Chondrocyte (in vitro differentiated cells): ENCODE measurements around the gene TUBB4B. TPM values are rescaled to one million over a fixed set of nuclear protein-coding genes. Genes with fewer than 3 reads are reported as not detected.

Experiments used
- DNase-seq: peaks from one replicate; pipeline ENCODE4 v3.0.0; 2021; ENCODE audit warnings: mixed read lengths, low spot score
- H3K27ac Mint-ChIP-seq: one replicate; pipeline ENCODE4 v1.8.0; 2021; ENCODE audit warnings: mild to moderate bottlenecking, moderate library complexity, mixed read lengths; ENCODE audit not compliant: unreplicated experiment
- H3K27me3 Mint-ChIP-seq: 2 replicates; pipeline ENCODE4 v1.8.0; 2021; ENCODE audit warnings: low read depth, mixed read lengths
- H3K36me3 Mint-ChIP-seq: 2 replicates; pipeline ENCODE4 v1.8.0; 2021; ENCODE audit warnings: low read depth, mixed read lengths
- H3K4me1 Mint-ChIP-seq: 2 replicates; pipeline ENCODE4 v1.8.0; 2021; ENCODE audit warnings: low read depth, mild to moderate bottlenecking, mixed read lengths
- H3K4me3 Mint-ChIP-seq: one replicate; pipeline ENCODE4 v1.8.0; 2021; ENCODE audit warnings: mild to moderate bottlenecking, moderate library complexity, mixed read lengths; ENCODE audit not compliant: unreplicated experiment
- H3K9me3 Mint-ChIP-seq: 2 replicates; pipeline ENCODE4 v1.8.0; 2021; ENCODE audit warnings: low read depth, mixed read lengths
- CTCF ChIP-seq: fragments of 200-600 bp; sonication (generic); IDR thresholded peaks from 2 replicates; pipeline ENCODE4 v1.5.0; 2021; ENCODE audit warnings: antibody characterized with exemption, mild to moderate bottlenecking, moderate library complexity
- total RNA-seq: library from RNA; stranded (reverse); gene quantifications from 3 replicates; pipeline ENCODE4 v1.2.1, GENCODE V29; 2021

Gene TUBB4B
- total RNA-seq, 1 donor from 2014 or later: 117 TPM

DNA sequence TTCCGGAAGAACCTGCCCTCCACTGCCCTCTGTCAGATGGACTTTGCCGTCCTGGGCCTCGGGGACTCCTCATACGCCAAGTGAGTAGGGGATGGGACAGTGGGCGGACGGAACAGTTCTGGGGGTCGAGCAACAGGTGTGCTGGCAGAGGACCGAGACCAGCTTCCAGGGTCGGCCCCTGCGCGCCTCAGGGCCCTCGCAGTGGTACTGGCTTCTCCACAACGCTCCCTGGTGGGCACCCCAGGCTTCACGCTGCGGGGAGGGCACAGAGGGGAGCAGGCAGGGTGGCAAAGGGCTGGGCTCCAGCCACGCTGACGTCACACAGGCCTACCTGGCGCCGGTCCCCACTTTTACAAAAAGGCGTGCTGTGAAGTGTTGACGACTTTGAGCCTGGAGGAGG lies 28.6 kb upstream of the TUBB4B start:
- no peak for DNase-seq
- Mint-ChIP-seq H3K4me3 (no peak overlapping the region), H3K27ac (no peak overlapping the region), H3K36me3 (peaks cover 5% of the 10 kb centered on the region), H3K4me1 (peaks cover 2% of the 10 kb centered on the region), H3K27me3 (no peaks in the 10 kb centered on the region), H3K9me3 (no peaks in the 10 kb centered on the region)
- peak; percentile 11 for TF ChIP-seq CTCF

GRCh38 chr9:137213160-137214060 lies 27.7 kb upstream of the TUBB4B start:
- peaks cover 4% of the 10 kb centered on the region for H3K36me3 Mint-ChIP-seq
- no peak overlapping the region for H3K4me3 Mint-ChIP-seq

GRCh38 chr9:137214620-137215019 lies 26.5 kb upstream of the TUBB4B start:
- DNase-seq: no peak
- H3K27me3 Mint-ChIP-seq: no peaks in the 10 kb centered on the region
- no peak overlapping the region for H3K27ac Mint-ChIP-seq
- no peaks in the 10 kb centered on the region for H3K9me3 Mint-ChIP-seq
- TF ChIP-seq CTCF: no peak
- peaks cover 7% of the 10 kb centered on the region for H3K4me1 Mint-ChIP-seq
- no peak overlapping the region for H3K4me3 Mint-ChIP-seq
- H3K36me3 Mint-ChIP-seq: peaks cover 2% of the 10 kb centered on the region

More at GRCh38 chr9:137213160-137214060, 27.7 kb upstream of the TUBB4B start:
- peaks cover under 1% of the 10 kb centered on the region for H3K4me1 Mint-ChIP-seq
- no peaks in the 10 kb centered on the region for H3K27me3 Mint-ChIP-seq
- TF ChIP-seq CTCF: peak; percentile 48
- H3K9me3 Mint-ChIP-seq: no peaks in the 10 kb centered on the region
- H3K27ac Mint-ChIP-seq: no peak overlapping the region
- DNase-seq: no peak

GRCh38 chr9:137215196-137215986 lies 25.7 kb upstream of the TUBB4B start:
- Mint-ChIP-seq H3K4me1 (peaks cover 7% of the 10 kb centered on the region), H3K27me3 (no peaks in the 10 kb centered on the region), H3K4me3 (no peak overlapping the region), H3K36me3 (peaks cover 2% of the 10 kb centered on the region), H3K27ac (no peak overlapping the region), H3K9me3 (no peaks in the 10 kb centered on the region)
- no peak for TF ChIP-seq CTCF
- no peak for DNase-seq

- DNase-seq: no peak
- peaks cover 2% of the 10 kb centered on the region for H3K36me3 Mint-ChIP-seq
- TF ChIP-seq CTCF: no peak
- no peak overlapping the region for H3K4me3 Mint-ChIP-seq
- H3K27me3 Mint-ChIP-seq: no peaks in the 10 kb centered on the region
- peaks cover 7% of the 10 kb centered on the region for H3K4me1 Mint-ChIP-seq
- H3K27ac Mint-ChIP-seq: no peak overlapping the region
- no peaks in the 10 kb centered on the region for H3K9me3 Mint-ChIP-seq
Observed at GRCh38 chr9:137216188-137216965, 24.7 kb upstream of the TUBB4B start.
